ENCODE data around the gene NT5C2.
A peak's percentile ranks its signal among the peaks of the same experiment; 100 is the strongest.
"Not testable (repeated sequence)": the region's sequence is repeated elsewhere in the genome, so short reads cannot be mapped to it uniquely, and the experiment has no call there.

The NT5C2 gene

GRCh38 chr10:103082683-103083082 is 110.4 kb downstream of the NT5C2 start:
- no peak for DNase-seq

GRCh38 chr10:103080891-103081581 is 112.0 kb downstream of the NT5C2 start:
- no peak for DNase-seq

GRCh38 chr10:103079946-103080345 is 113.1 kb downstream of the NT5C2 start:
- DNase-seq, result no peak

GRCh38 chr10:103079100-103079499 is 114.0 kb downstream of the NT5C2 start:
- no peak for DNase-seq

GRCh38 chr10:103078676-103079075 is 114.4 kb downstream of the NT5C2 start:
- DNase-seq, result no peak

GRCh38 chr10:103078309-103078615 is 114.8 kb downstream of the NT5C2 start:
- DNase-seq, result no peak

GRCh38 chr10:103077491-103078308 is 115.4 kb downstream of the NT5C2 start:
- DNase-seq, result no peak

GRCh38 chr10:103077020-103077419 is 116.1 kb downstream of the NT5C2 start:
- no peak for DNase-seq

GRCh38 chr10:103072891-103073290 is 120.2 kb downstream of the NT5C2 start:
- no peak for DNase-seq

GRCh38 chr10:103072276-103072675 is 120.8 kb downstream of the NT5C2 start:
- DNase-seq, result no peak

- peak; percentile 61 for DNase-seq
Measured at GRCh38 chr10:103069453-103070331, 123.4 kb downstream of the NT5C2 start.

- no peak for DNase-seq
Measured at GRCh38 chr10:103067956-103068355, 125.1 kb downstream of the NT5C2 start.

GRCh38 chr10:103067484-103067883 is 125.6 kb downstream of the NT5C2 start:
- DNase-seq, result no peak

- DNase-seq, result not testable (repeated sequence)
Measured at GRCh38 chr10:103067099-103067477, 126.0 kb downstream of the NT5C2 start.

- no peak for DNase-seq
Measured at GRCh38 chr10:103066141-103067098, 126.7 kb downstream of the NT5C2 start.

- no peak for DNase-seq
Measured at GRCh38 chr10:103064956-103065355, 128.1 kb downstream of the NT5C2 start.

GRCh38 chr10:103062854-103063590 is 130.1 kb downstream of the NT5C2 start:
- DNase-seq, result no peak

GRCh38 chr10:103060575-103060974 is 132.5 kb downstream of the NT5C2 start:
- no peak for DNase-seq

- DNase-seq, result no peak
Measured at GRCh38 chr10:103058034-103058433, 135.0 kb downstream of the NT5C2 start.

- DNase-seq, result no peak
Measured at GRCh38 chr10:103055105-103055504, 138.0 kb downstream of the NT5C2 start.

- no peak for DNase-seq
Measured at GRCh38 chr10:103054621-103055020, 138.5 kb downstream of the NT5C2 start.
